ENCODE results near the gene LITAF.

The LITAF gene

DNA sequence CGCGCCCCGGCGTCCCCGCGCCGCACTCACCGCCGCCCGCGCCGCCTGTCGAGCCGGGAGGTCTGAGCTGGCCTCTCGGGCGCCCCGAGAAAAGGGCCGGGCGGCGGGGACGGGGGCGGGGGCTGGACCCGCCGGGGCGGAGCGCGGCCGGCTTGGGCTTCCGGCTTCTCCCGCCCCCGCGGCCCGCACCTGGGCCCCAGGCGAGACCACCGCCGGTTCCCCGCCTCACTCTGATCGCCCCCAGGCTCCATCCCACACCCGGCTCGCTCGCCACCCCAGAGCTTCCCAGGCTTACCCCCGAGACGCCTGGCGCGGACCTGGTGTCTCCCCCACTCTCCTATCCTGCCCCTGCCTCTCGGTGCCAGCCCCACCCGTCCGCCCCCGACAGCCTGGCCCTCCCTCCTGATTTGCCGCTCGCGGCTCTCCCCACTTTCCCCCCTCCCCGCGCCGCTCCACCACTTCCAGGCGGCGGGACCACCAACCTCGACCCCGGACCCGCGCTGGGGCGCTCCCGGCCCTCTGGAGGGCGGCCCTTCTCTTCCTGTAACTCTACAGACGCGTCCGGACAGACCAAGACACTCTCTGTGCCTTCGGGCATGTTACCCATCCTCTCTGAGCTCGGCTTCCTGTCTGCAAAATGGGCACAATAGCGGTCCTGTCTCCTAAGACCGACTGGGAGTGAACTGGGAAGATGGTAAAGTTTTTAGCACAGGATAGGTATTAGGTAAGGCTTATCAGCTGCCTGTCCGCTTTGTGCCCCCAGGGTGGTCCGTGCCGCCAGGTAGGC, at the start of gene LITAF:
Gene LITAF (minus strand): TSS at position 64 of the 787 bp plus-strand sequence. CDS start 30,189 bp downstream, outside the sequence.
- DNase-seq (ENCODE audit: low read depth in 2 of 2): peak; percentile 37 to 57

DNA sequence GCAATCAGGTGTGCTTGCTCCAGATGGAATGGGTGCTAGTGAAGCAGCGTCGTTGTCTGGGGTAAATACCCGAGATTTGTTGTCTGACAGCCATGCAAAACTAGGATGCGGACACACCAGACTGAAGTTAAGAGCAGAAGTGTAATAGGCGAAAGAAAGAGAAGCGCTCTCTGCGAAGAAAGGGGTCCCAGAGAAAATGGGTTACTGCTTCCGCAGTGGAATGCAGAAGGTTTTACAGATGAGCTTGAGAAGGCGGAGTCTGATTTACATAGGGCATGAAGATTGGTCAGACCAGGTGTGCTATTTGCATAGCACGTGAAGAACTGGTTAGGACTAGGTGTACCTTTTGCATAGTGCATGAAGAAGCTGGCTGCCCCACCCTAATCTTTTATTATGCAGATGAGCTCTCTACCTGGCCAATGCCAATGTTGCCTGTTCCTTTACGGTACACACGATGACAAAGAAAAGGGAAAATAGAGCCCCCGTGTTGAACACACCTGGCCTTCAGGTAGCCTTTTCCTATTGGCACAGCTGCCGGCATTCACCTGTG, 49.5 kb upstream of the LITAF start:
- no peak for DNase-seq (ENCODE audit: low read depth in 2 of 2)

DNA sequence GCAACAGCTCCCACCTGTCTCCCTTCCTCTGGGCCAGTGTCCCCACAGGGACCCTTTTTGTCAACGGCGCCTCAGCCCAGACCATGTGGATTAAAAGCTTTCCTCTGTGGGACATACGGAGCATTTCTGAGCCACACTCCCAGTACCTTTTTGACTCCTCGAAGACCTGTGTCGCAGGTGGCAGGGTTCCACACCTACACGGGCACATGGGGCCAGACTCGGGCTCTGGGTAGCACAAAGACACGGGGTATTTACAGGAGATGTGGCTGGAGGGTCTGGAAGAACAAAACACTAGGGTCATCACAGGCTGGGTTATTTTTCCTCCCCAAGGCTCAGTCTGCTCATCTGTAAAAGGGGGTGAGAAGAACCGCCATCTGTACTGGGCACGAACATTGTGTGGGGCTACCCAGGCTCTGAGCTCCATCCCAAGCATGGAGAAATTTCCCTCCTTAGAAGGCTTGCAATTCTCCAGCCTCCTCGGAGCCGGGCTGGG, 49.0 kb upstream of the LITAF start:
- DNase-seq (ENCODE audit: low read depth in 2 of 2): no peak

DNA sequence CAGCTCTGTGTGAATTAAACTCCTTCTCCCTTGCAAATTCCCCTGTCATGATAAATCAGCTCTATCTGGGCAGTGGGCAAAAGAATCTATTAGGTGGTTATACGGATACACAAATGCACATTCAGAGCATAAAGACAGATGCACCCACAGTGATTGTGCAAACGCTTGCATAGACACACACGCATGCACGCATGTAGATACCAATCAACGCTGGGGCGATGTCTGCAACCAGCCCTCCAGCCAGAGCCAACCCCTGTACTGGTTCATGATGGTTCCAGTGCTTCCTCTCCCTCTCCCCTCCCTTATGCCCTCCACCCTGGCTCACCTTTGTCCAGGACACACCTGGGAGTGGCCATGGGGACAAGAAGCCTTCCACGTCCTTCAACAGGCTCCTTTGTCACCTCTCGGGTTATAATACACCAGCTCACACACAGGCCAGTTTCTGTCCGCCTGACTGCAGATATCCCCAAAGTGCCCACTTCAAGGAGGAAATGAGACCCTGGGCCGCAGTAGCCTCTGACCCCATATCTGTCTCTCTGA, 48.5 kb upstream of the LITAF start:
- DNase-seq (ENCODE audit: low read depth in 2 of 2): no peak

DNA sequence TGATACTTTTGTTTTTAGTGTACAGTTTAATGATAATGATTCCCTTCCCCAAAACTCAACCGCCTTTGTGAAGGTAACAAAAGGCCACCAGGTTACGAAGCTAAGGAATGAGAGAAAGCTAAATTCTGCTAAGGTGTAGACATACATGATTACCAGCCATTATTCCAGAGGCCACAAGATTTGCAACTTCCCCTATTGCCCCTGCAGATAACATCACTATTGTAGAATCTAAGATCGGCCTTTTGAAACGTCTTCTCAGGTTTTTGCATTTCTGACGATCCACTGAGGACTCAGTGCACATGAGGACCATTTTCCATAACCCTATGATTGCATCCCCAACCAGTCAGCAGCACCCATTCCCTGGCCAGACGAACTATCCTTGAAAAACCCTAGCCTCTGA, 47.6 kb upstream of the LITAF start:
- DNase-seq (ENCODE audit: low read depth in 2 of 2): no peak

DNA sequence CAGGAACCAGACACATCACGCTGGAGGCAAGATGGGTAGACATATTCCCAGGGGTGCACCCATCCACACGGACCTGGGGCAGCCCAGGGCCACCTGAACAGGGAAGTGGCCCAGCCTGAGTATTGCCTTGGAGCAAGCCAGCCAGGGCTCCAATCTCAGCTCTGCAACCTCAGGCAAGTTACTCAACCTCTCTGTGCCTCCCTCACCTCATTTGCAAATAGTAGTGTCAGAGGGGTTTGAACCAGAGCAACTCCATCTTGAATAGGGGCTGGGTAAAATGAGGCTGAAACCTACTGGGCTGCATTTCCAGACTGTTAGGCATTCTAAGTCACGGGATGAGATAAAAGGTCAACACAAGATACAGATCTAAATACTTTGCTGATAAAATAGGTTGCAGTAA, 46.4 kb upstream of the LITAF start:
- no peak for DNase-seq (ENCODE audit: low read depth in 2 of 2)

DNA sequence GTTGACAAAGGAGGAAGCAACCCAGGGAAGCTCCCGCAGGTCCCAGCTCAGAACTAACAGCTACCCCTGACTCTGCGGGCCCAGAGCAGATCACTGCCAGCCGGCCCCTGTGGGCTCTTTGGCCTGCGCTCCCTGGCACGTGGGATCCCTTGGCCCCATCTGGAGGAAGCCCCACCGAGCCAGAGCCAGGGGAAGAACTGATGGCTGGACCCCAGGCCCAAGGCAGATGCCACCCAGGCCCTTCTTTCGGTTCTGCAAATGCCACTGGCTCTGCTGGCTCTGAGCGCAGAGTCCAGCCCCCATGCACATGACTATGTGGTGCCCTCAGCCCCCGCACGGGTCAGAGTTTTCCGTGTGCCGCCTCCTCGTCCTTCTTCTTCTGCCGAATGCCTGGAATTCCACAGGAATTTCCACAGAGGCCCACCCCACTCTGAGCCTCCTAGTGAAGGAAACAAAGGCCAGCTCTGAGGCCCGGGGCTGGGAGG, 45.8 kb upstream of the LITAF start:
- DNase-seq (ENCODE audit: low read depth in 2 of 2): no peak

DNA sequence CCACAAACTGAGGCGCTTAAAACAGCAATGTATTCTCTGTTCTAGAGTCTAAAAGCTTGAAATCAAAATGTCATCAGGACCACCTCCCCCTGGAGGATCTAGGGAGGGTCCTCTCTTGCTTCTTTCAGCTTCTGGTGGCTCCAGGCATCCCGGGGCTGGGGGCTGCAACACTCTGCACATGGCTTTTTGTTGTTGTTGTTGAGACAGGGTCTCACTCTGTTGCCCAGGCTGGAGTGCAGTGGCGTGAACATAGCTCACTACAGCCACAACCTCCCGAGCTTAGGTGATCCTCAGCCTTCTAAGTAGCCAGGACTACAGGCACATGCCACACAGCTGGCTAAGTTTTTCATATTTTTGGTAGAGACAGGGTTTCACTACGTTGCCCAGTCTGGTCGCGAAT, 44.5 kb upstream of the LITAF start:
- DNase-seq (ENCODE audit: low read depth in 2 of 2): no peak

DNA sequence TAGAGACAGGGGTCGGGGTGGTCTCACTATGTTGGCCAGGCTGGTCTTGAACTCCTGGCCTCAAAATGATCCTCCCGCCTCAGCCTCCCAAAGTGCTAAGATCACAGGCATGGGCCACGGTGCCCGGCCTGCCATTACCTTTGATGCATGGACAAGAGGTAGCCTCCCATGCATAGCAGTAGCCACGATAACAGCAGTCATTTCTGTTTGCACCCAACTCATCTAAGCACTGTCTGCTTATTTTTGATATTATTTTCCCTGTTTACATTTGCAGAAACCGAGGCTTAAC, 44.0 kb upstream of the LITAF start:
- no peak for DNase-seq (ENCODE audit: low read depth in 2 of 2)

DNA sequence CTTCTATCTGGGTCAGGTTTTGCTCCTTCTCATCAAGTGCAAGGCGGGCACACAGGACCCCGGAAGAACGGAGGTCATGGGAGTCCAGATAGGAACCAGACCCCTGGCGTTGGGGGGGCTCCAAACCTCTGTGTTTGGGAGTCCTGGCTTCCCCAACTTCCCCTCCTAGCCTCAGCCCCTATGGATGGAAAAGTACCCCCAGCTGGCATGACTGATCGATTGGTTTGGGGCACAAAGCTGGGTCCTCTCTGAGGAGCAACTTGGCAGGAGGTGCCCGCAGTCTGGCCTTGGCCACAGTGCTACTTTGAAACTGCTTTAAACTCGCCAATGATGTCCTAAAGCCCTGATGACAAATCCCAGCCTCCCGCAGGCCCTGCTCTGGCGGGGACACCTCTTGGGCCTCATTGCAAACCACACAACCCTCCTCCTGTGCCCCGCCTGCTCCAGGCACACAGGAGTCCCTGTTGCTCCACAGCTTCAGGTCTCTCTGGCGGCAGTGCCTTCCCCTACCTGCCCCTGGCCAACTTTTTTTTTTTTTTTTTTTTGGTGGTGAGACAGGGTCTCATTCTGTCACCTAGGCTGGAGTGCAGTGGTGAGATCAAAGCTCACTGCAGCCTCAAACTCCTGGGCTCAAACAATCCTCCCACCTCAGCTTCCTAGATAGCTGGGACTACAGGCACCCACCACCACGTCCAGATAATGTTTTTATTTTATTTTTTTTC, 43.5 kb upstream of the LITAF start:
- no peak for DNase-seq (ENCODE audit: low read depth in 2 of 2)

DNA sequence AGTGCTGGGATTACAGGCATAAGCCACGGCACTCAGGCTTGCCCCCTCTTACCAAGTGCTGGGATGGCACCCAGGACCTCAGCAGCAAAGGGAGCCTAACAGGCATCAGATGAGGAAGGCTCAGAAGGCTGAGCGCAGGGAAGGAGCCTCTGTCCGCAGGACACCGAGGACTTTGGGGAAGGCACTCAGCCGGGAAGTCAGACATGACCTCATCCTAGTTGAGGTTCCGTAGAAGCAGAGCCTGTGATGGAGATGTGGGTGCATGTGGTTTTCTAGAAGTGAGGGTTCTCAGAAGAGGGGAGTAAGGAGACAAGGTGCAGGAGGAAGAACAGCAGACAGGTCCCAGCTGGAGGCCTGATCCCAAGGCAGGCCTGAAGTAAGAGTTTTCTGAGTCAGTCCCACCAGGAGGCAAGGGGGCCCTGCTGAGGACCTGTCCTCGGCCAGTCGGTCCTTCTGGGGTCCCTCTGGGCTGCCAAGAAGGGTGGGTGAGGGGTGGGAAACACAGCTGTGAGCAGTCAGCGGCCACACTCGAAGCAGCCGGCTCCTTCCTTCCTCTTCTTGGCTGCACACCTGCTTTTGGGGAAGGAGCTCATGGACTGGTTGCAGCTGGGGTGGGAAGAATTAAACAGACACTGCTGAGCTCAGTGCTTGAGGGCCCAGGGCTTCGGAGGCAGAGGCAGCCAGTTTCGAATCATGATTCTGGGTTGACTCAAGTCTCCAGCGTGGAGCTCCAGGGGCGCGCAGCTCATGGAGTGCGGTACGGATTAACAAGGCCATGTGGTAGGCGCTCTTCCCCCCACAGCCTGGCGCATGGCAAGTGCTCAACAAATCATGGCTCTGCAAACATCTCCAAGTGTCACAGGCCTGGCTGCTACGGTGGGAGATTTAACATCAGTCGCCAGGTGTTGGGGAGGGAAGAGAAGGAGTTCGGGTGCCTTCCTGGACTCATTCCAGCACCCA, 42.6 kb upstream of the LITAF start:
- no peak for DNase-seq (ENCODE audit: low read depth in 2 of 2)

DNA sequence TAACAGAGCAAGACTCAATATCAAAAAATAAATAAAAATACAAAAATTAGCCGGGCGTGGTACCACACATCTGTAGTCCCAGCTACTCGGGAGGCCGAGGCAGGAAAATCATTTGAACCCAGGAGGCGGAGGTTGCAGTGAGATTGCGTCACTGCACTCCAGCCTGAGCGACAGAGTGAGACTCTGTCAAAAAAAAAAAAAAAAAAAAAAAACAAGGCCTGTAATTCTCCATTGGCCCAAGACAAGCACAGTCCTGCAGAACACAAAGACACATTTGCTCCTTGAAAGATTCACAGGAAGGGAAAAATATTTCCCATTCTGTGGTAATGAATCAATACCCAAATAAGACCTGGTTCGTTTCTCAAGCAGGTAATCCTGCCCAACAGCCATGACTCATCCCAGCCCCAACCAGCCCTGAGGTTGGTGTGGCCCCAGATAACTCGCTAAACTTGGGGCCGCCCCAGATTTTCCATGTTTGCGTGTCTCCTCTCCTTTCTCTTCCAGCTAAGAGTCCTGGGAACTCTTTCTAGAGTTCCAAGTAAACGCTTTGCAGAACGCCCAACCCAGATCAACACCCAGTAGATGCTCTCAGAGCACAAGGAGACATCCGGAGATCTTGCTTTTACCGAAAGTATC, 41.2 kb upstream of the LITAF start:
- no peak for DNase-seq (ENCODE audit: low read depth in 2 of 2)

DNA sequence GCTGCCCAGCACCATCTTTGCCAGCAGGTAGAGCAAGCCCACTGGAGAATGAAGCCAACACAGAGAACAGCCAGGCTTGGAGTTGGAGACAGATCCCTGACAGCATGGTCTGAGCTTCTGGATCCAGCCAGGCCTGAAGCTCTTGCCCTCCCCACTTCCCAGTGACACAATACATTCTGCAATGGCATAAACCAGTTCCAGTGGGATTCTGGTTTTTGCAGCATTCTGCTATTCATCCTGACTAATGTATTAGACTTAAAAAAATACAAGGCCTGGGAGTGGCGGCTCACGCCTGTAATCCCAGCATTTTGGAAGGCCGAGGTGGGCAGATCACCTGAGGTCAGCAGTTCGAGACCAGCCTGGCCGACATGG, 40.6 kb upstream of the LITAF start:
- DNase-seq (ENCODE audit: low read depth in 2 of 2): no peak

DNA sequence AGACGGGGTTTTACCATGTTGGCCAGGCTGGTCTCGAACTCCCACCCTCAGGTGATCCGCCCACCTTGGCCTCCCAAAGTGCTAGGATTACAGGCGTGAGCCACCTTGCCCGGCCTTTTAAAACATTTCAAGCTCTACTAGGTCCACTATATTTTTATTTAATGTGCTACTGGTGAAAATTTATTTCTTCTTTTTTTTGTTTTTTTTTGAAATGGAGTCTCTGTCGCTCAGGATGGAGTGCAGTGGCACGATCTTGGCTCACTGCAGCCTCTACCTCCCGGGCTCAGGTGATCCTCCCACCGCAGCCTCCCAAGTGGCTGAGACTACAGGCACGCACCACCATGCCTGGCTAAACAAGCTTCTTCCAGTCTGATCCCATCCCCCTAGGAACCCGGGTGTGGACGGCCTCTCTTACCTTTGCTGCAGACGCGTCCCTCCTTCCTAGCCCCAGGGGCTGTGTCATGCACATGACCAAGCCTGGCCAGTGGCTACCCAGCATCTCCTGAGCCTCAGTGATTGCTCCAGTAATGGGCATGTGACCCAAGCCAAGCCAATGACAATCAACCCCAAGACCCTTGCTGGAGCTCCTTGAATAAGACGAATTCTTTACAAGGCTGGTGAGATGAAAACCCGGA, 40.1 kb upstream of the LITAF start:
- DNase-seq (ENCODE audit: low read depth in 2 of 2): no peak

DNA sequence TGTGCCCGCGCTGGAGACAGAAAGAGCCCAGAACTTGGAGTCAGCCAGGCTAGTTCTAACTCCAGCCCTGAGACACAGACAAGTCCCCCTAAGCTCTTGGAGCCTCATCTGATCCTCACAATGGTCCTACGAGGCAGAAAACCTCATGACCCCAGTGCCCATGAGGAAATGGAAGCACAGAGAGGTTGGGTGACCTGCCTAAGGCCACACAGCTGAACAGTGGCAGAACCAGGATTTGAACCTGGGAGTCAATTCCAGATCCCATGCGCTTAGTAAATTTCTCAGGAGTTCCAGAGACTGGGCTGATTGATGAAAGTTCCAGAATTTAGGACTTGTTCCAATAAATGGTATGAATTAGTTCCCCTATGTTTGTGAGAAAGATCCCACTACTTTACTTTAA, 39.0 kb upstream of the LITAF start:
- DNase-seq (ENCODE audit: low read depth in 2 of 2): no peak

DNA sequence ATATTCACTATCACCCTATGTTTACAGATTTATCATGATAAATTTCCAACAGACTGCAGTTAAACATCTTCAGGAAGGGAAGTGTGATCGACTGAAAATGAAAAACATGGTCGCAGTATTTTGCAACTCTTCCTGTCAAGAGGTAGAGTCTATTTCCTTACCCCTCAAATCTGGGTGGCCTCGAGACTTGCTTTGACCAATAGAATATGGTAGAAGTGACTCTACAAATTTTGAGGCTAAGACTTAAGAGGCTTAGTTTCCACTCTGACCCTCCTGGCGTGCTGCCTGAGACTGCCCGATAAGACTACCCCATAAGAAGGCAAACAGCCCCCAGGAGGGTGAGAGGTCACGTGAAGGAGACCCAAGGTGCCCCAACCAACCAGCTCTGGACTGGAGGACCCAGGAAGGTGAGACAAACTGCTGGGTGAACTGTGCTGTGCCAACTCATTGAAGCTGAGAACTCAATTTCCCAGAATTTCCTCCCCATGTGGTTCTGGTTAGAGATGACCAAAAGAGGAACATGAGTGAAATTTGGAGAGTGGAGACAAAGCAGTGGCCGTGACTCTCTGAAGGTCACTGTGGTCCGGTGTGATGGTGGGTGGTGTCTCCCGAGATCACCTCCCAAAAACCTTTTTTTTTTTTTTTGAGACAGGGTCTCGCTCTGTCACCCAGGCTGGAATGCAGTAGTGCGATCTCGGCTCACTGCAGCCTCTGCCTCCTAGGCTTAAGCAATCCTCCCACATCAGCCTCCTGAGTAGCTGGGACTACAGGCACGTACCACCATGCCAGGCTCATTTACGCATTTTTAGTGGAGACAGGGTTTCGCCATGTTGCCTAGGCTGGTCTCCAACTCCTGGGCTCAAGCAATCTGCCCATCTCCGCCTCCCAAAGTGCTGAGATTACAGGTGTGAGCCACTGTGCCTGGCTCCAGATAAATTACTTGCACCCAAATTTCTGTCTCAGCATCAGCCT, 38.2 kb upstream of the LITAF start:
- DNase-seq (ENCODE audit: low read depth in 2 of 2): no peak

DNA sequence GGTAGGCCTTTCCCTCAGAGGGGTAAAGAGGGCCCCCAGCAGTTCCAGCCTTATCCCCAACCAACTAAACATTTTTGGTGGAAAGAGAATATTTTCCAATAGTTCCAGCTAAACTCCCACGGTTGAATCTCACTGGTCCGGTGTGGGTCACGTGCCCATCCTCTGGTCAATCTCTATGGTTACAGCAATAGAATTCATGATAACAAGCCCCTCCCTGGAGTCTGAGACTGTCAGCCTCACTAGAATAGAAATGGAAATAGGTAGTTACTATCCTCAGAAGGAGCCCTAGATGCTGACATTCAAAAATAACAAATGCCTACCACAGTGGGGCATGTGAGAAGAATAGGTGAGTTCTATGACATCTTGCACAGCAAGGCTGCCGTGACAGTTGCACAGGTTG, 37.5 kb upstream of the LITAF start:
- no peak for DNase-seq (ENCODE audit: low read depth in 2 of 2)

DNA sequence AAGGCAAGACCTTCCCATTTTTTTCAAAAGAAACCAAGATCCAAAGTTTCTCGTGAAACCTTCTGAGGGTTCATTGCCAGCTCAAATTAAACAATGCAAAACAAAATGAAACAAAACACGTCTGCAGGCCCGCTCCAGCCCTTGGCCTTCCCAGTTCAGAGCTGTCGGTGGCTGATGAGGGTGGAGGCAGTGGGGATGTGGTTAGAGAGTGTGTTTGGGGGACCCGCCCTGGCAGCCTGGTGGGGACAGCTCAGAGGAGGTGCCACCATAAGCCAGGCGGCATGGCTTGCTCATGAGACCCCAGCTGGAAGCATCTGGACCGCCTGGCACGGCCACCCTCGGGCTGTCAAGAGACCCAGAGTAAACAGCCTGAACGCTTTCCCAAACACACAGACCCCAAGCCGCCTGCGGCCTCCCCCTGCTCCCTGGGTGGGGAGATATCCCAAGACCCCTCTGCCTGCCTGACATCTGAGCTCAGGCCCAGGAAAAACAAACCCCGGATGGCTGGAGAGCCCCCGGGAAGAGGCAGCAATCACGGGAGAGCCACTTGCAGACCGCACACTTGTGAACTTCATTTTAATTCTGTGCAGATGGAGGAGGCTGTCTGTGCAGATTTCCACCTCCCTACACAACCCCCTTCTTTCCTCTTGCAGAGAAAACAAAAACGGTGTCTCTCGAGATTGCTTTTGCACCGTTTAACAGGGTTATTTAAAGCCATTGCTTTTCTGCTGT, 35.4 kb upstream of the LITAF start:
- no peak for DNase-seq (ENCODE audit: low read depth in 2 of 2)

DNA sequence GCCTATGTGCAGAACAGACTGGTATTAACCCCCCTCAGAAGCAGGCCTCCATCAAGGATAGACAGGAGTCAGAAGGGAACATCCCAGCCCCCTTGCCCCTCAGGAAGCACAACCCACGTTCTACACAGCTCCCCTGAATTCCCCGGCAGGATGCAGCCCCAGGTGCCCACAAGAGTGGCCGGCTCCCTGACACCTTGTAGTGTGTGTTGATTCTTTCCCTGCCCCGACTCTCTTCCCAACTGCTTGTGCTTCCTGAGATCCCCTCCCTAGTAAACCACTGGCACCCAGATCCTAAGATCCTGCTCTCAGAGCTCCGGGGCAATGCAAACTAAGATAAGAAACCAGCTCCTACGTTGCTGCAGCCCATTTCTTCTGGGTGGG, 34.8 kb upstream of the LITAF start:
- DNase-seq (ENCODE audit: low read depth in 2 of 2): no peak
